Measurements from ENCODE around the gene SYNE2.

- TF ChIP-seq EZH2 (IDR thresholded peaks at IDR 0.05) (no peak), CTCF (IDR thresholded peaks at IDR 0.05) (no peak)
These were observed 9.0 kb upstream of the SYNE2 start for GRCh38 chr14:63843796-63844195.

All from neural progenitor cell (in vitro differentiated cells).